A172 (cell line): Measurements from ENCODE around the gene GDPD5. TPM values are rescaled to one million over a fixed set of nuclear protein-coding genes. Genes with fewer than 3 reads are reported as not detected.
A peak's percentile ranks its signal among the peaks of the same experiment; 100 is the strongest.

Source experiments
- DNase-seq: peaks from one replicate; pipeline ENCODE4 v3.0.0-alpha.2; 2015; ENCODE audit warnings: low spot score
- total RNA-seq: library from RNA; depleted of rRNA; stranded (reverse); fragments of >200 nt; shearing (Covaris generic); gene quantifications from 2 replicates; pipeline ENCODE4 v1.2.3, GENCODE V29; 2014

The GDPD5 gene
- total RNA-seq, 1 experiment from 2014 or later, result 33.7 TPM

DNA sequence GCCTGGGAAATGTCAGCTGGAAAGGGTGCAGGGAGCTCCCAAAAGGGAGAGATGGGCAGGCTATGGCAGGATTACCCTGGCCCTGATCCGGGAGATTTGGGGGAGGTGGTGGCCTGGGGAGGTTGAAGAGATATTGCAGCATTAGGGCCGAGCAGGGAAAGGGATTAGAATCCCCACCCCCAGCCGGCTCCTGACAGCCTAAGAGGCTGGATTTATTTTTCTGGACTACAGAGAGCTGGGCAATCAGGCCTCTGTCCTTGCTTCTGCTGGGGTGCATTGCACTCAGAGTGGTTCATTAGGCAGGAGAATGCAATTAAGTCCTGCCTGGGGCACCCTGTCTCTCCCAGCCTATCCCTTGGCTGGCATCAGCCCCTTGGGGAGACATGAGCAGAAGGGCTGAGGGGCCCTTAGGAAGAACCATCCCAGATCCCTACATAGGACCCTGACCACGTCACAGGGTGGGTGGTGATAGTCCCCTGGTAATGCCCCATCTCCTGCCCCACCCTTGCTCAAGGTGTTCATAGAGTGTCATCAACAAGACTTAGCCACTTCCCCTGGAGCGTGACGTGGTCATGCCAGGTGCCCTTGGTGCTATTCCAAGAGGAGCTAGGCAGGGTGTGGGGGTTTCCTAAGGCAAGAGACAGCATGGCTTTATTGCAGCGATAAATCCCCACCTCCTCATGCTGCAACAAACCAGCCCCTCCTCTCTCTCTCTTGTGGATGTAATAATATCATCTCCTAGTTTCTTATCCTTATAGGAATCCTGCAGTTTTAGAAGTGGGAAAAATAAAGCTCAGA is 54.4 kb downstream of the GDPD5 start:
- no peak for DNase-seq

DNA sequence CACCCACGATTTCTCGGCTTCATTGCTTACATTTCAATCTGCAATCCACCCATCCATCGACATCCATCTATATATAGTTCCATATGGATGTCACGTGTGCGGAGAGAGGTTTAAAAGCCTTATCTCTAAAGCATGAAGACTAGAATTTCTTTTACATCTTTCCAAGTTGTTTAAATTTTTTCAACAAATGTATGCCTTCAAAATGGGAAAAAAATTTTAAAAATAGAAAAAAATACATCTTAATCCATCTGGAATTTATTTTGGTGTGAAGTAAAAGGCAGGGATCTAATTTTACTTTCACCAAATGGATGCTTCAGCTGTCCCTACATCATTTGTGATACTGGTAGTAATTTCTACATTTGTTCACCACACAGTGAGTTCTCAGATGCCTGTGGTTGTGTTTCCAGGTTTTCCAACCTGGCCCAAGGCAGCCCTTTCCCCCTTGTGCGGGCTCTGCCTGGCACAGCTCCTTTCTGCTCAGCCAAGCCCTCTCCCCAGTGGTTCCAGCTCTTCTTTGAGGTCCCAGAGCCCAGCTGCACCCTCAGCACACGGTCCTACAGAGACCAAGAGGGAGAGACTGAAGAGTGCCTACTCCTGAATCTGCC is 55.2 kb downstream of the GDPD5 start:
- DNase-seq, result no peak

DNA sequence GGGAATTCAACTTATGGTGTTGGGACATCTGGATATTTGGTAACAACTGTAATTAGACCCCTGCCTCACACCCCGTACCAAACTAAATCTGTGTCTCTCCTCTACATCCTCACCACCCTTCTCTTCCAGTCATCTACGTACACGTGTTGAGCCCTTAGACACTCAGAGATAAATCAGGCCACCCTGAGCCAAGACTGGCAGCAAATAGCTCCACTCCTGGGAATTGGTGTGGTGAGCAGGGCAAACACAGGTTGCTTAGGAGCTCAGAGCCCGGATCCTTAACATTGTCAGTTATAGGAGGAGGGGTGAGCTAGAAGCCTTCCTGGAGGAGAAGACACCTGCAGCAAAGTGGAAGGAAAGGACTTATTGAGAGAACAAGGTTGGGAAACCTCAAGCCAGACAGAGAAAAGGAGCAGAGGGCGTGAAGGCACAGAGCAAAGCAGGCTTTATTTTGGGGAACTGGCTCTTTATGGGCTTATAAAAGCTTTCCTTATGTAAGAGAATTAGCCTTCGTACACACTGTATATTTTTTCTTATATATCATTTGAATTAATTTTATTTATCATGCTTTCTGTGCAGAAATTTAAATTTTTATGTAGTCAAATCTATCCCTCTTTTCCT is 55.8 kb downstream of the GDPD5 start:
- DNase-seq, result no peak

DNA sequence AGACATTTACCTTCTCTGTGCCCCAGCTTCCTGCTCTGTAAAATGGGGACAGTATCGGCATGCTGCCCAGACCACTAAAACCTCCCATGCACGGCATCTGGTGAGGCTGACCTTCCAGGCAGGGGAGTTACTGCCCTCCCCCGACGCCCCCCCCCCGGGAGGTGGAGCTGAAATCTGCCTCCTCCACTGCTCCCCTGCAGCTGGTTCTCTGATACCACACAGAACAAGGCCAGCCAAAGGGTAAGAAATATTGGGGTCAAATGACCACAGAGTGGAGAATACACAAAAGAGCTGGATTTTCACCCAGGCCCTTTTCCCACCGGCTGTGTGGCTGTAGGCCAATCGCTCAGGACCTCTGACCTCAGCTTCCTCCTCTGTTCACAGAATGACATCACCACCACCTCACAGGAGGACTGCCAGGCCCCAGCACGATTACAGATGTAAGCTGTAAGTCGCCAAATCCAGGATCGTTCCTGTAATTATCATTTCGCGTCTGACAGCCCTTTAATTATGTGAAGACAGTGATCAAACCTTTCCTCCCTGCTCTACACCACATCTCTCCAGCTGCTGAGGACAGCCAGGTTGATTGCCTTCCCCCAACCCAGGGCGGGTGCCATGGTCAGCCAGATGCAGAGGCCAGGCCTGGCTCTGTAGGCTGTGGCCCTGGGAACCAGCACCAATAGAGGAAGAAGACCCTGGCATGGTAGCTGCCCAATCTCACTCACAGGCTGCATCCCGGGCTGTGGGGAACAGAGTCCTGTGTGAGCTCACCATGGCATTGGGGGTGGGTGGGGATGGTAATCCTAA is 57.0 kb downstream of the GDPD5 start:
- peak; percentile 56 for DNase-seq

DNA sequence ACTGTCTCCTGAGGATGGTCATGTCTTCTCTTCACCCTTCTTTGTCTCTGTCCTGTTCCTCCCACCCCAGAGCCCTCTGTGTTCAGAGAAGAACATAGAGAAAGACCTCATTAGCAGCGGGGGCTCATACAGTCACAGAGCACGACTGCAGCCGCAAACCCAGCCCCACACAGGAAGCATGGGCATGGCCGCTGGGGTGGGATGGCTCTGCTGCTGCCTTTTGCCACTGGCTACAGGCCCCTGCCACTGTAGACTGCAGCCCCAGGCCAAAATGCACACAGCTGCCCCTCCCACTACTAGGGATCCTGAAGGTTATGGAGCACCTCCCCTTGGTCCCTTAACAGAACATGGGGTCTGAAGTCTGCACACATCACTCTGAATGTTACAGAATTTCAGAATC is 57.9 kb downstream of the GDPD5 start:
- DNase-seq, result no peak

DNA sequence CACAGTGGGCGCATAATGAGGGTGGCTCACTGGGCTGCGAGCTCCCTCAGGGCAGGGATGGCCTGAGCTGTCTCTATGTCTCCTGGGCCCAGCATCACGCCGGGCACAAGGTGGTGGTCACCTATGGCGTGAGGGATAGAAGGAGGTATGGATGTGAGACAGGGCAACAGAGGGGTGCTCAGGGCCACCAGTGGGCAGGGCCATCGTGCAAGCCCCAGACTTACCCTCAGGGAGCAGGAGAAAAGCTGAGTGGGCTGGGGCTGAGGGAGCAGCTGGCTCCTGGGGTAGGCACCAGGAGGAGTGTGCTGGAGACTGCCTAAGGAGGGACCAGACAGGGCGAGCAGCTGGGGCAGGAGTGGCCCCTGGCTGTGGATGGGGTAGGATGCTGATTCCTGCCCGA is 58.4 kb downstream of the GDPD5 start:
- DNase-seq, result no peak

DNA sequence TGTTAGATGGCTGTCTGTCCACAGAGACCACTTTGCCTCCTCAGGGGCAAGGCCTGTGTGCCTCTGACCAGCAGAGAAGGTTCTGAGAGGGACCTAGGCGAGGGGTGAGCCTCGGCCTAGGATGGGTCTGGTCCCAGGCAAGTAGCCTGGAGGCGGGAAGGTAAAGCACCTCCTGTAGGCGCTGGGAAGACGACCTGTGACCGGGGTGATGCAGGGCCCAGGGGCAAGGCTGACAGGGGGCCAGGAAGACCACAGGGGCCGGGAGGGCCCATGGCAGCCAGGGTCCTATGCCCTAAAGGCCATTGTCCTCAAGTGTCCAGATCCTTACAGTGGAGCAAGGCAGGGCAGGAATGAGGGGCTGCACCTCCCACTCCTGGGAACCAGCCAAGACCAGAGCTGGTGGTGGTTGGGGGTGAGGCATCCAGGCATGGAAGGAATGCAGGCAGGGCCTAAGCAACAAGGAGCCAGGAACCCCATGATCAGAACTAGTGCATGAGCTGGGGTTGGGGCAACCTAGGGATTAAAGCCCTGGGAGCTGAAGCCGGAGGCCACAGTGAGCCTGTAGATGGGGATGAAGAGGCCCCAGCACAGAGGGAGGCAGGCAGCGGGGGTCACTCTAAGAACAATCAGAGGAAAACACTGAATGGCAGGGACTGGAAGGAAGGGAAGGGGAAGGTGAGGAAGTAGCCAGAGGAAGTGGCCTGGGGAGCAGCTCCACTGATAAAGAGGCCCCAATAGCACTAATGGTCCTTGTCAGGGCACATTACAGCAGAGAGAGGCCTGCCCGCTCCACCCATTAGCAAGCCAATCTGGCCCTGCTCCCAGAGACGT is 59.8 kb downstream of the GDPD5 start:
- peak; percentile 31 for DNase-seq

DNA sequence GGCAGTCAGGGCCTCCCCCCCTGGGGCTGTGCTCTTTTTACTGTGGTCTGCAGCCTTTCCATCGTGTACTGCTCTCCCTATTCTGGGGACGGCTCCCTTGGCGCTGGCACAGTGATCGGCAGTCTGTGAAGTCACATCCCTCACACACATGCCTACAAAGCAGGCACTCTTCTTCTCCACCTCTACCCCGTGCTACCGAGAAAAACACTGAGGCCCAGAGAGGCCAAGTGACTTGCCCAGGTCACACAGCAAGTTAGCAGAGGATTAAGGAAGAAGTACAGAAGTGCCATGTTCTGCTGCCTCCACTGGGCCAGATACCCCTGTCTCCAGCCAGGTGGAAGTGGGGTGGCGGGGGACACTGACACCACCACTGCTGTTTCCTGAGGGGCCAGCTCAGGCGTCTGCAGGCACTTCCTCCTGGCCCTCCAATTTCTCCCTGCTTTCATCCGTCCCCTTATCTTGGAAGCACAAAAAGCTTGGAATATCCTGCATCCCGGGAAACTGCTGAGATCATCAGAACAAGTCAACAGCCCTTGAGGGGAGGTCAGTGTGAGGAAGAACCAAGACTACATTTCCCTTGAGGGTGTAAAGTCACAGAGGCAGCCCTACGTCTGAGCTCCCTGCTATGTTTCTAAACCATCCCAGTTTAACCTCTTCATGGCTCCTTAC is 62.5 kb downstream of the GDPD5 start:
- DNase-seq, result no peak

DNA sequence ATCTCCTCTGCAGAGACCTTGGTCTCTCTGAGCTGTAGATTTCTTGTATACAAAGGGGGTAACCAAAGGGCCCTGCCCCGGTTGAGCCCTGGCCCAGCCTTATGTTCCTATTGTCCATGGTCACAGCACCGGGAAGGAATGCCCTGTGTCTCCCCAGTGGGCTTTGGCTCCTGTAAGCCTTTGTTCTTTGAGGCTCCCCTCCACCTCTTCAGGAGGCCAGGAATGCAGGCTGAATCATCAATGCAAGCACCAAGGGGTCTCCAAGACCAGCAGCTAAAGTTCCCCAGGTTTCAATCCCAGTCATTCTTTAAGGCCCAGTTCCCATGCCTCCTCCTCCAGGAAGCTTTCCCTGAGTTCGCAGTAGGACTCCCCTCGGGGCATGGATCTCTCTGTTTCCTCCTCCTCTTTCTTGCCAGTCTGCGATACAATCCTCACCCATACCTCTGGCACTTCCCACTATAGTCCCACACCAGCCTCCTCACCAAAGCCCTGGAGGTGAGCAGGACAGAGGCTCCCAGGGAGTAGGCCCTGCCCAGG is 63.6 kb downstream of the GDPD5 start:
- no peak for DNase-seq

DNA sequence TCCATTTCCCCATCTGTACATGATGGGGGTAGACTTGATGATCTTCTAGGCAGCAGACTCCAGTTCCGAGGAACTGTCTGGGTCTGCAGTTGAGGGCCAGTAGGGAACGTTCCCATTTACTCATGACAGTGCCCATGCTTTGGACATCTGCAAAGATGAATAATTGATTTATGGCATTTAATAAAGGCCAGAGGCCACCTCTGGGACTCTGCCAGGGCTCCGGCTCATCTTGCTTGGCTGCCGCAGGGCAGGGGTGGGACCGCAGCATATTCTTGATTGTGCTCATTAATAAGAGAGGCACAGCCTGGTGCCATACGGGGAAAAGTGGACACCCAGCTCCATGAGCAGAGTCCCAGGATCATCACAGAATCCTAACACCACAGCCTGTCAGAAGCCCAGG is 64.6 kb downstream of the GDPD5 start:
- DNase-seq, result no peak

DNA sequence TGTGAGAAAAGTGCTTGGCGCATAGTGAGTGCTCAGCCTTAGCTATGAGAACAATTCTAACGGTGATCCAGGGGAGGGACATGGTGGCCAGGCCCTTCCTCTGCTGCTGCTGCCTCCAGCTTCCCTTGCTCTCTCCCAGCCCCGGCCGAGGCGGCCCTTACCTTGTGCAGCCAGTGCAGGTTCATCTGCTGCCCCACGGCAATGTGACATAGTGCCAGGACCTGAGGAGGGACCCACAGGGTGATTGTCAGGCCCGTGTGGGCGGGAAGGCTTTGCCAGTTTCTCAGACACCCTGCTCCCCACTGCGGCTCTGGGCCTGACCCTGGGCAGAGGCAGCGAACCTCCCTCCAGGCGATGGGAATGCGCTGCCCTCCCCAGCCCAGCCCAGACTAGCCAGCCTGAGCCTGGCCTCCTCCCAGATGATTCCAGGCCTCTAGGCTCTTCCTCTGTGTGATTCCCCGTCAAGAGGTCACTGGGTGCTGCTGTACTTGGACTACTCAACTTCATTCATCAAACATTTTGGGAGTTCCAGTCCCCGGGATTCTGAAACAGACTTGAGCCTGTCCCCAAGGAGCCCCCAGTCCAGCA is 69.1 kb downstream of the GDPD5 start:
- DNase-seq, result no peak

DNA sequence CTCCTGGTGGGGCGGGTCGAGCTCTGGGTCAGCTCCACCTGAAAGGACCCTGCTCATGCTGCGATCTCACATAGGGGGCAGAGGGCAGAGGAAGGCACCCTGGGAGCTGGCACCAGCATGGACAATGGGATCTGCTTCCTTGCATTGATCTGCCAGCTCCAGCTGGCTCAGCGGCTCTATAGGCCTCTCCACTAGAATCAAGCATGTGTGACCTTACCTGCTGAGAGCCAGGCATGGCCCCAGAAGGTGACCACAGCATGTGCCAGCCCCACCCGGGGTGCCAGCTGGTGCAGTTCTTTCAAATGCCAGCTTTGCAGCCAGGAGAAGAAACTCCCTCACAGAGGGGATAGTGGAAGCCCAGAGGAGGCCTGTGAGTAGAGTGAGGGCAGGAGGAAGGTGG is 70.8 kb downstream of the GDPD5 start:
- no peak for DNase-seq

DNA sequence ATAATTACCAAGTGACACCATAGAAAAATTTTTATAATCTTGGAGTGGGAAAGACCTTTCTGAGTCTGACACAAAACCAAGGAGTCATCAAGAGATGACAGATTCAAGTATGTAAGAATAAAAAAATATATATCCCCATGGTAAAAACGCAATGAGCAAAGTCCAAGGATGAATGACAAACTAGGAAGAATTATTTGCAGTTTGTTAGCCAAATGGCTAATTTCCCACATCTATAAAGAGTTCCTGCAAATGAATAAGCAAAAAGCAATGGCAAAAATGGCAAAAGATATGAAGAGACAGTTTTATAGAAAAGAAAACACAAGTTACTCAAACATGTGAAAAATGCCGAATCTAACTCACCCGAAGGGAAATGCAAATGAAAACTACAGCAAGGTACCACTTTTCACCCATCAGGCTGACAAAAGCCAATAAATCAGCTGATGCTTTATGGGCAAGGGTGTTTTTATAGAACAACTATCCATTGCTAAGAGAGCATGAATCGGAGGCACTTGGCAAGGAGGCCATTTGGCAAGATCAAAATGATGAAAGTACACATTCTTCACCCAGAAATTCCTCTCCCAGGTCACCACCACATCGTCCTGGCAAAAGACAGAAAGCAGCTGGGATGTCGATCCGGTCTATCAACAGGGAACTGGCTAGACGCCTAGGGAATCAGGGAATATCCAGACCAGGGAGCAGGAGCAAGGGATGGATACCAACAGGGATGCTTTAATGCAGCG is 71.7 kb downstream of the GDPD5 start:
- DNase-seq, result peak; percentile 87

DNA sequence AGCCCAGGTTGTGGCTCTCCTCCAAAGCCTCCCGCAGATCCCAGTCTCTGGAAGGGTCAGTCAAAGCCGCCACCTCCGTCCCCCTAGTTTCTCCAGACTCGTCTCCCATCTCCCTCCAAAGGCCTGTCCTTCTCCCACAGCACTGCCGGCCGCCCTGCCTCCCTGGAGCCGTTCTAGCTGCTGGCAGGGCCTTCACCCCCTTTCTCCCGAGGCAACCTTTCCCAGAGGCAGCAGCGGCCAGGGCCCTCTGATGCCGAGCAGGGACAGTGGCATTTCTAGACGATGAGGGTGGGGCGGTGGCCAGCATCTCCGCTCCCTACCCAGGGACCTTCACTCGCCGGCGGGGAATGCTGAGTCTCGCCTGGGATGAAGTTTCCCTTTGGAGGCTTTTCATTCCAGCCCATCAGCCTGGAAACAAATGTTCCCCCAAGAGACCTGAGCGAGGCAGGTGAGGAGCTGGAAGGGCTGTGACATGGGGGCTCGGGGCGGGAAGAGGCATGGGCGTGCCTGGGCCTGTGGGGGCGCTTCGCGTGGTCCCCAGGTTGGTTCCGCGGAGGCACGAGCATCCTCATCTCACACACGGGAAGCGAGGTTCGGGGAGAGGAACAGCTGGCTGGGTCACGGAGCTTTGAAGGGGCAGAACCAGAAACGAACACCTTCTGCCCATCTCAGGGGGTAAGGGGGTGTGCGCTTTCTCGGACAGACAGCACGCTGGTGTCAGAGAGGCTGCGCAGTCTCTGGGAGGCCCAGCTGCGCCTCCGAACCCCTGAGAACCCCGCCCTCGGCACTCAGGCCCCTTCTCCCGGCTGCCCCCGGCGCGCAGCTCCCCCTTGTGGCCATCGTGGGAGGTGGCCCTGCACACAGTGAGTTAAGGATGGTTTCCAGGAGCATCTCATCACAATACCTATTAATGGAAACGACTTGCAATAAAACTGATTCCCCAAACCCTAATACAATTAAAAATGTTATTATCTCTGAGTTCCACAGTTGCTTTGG is 74.6 kb downstream of the GDPD5 start:
- no peak for DNase-seq

DNA sequence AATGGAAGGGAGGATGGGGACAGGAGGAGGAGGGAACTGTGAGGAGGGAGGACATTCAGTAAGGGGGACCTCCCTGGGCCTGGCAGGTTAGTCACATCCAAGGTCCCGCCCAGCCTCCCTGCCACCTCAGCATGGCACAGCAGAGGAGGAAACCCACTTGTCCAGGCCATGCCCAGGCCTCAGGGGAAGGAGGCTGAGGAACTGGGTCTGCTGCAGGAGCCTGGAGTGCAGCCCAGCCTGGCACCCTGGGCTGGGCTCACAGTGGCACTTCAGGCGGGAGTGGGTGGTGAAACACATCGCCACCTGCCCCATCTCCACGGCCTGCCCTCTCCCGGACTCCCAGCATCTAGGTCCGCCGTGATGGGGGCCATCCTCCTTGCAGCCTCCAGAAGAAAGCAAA is 75.5 kb downstream of the GDPD5 start:
- DNase-seq, result peak; percentile 25

DNA sequence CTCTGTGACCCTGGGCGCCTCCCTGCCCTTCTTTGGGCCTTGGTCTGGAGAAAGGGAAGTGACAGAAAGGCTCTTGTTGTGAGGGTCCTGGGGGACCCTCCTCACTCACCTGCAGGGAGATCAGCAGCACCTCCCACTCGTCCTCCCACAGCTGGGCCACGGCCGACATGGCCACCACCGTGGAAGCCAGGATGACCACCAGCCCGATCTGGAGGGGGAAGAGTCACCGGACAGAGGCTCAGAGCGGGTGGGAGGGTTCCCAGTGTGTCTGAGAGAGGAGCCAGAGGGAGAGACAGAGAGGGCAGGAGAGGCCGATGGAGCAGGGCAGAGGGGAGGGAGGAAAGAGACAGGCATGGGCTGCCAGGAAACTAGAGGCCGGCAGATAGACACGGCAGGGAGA is 76.0 kb downstream of the GDPD5 start:
- no peak for DNase-seq

DNA sequence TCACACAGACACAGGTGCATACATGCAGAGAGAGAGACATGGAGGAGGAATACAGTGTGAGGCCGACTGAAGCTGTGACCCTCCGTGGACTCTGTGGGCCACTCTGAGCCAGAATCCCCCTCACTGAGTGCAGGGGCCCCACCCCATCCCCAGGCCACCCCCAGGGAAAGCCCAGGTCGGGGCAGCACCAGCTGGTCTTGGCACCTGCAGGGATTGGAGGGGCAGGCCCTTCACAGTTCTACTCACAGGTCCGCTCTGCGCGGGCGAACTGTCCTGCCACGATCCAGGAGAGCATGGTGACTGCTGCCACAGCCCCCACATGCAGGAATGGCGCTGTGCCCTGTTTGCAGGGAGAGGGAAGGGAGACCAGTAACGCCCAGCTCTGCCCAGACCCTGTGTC is 76.5 kb downstream of the GDPD5 start:
- no peak for DNase-seq

DNA sequence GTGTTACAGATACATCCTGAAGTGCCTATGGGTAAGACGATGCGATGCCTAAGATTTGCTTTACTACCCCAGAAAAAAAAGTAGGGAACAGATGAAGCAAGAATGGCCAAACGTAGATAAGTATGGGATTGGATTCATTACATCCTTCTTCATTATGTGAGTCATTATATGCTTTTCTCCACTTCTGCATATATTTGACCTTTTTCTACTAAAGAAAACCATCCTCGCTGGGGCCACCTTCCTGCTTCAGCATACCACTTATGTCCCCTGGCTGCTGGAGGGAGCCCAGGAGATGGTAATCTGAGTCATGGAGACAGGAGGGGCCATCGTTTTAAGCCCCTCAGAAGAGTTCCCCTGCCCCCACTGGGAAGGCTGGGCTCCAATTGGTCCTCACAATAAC is 78.3 kb downstream of the GDPD5 start:
- no peak for DNase-seq
